AG09319 (cell line): ENCODE measurements around the gene ICA1L.
"Not testable (repeated sequence)": the region's sequence is repeated elsewhere in the genome, so short reads cannot be mapped to it uniquely, and the experiment has no call there.

Source experiments
- DNase-seq: peaks from one replicate; pipeline ENCODE4 v3.0.0-alpha.2; 2010; ENCODE audit warnings: low read depth; ENCODE audit errors: extremely low read depth
- CTCF ChIP-seq: IDR thresholded peaks from 2 replicates; pipeline ENCODE4 v1.5.1; 2011; ENCODE audit warnings: low read depth, mild to moderate bottlenecking, inconsistent platforms, low read length, moderate library complexity

ICA1L gene

GRCh38 chr2:202818321-202818720, 53.2 kb downstream of the ICA1L start:
- no peak for TF ChIP-seq CTCF
- no peak for DNase-seq

GRCh38 chr2:202817771-202818170, 53.8 kb downstream of the ICA1L start:
- no peak for TF ChIP-seq CTCF

GRCh38 chr2:202815548-202816360, 55.8 kb downstream of the ICA1L start:
- no peak for DNase-seq
- no peak for TF ChIP-seq CTCF

More at GRCh38 chr2:202817771-202818170, 53.8 kb downstream of the ICA1L start:
- DNase-seq = no peak

GRCh38 chr2:202814226-202814625, 57.3 kb downstream of the ICA1L start:
- no peak for DNase-seq
- TF ChIP-seq CTCF = no peak

GRCh38 chr2:202813387-202813786, 58.2 kb downstream of the ICA1L start:
- DNase-seq = no peak
- no peak for TF ChIP-seq CTCF

GRCh38 chr2:202808754-202809153, 62.8 kb downstream of the ICA1L start:
- DNase-seq = no peak
- TF ChIP-seq CTCF = no peak

- DNase-seq = peak; percentile 60
Observed at GRCh38 chr2:202807431-202808138, 64.0 kb downstream of the ICA1L start.

- not testable (repeated sequence) for DNase-seq
Observed at GRCh38 chr2:202805911-202806310, 65.7 kb downstream of the ICA1L start.
